DND-41 (cell line): Measurements from ENCODE around the gene SPATC1L.

Experiments
- ATAC-seq: fragments of 200-7000 bp; cut with Tn5 transposase; 3 replicates; pipeline ENCODE4 v1.9.1; 2021; ENCODE audit warnings: low read depth; ENCODE audit not compliant: insufficient read depth
- DNase-seq: peaks from one replicate; pipeline ENCODE4 v3.0.0-alpha.2; 2020
- H2AFZ ChIP-seq: 2 replicates; pipeline ENCODE4 v1.6.0; 2012; ENCODE audit warnings: low read depth, low read length
- H3K27ac ChIP-seq: 2 replicates; pipeline ENCODE4 v1.5.1; 2012; ENCODE audit warnings: low read length, inconsistent platforms
- H3K27me3 ChIP-seq: fragments of 200-600 bp; sonication (generic); 2 replicates; pipeline ENCODE4 v1.6.0; 2012; ENCODE audit warnings: low read length, mild to moderate bottlenecking, inconsistent platforms; ENCODE audit not compliant: insufficient read depth, poor library complexity
- H3K36me3 ChIP-seq: 2 replicates; pipeline ENCODE4 v1.5.1; 2012; ENCODE audit warnings: low read length, inconsistent platforms; ENCODE audit not compliant: insufficient read depth
- H3K4me1 ChIP-seq: 2 replicates; pipeline ENCODE4 v1.5.1; 2012; ENCODE audit warnings: mild to moderate bottlenecking, low read length; ENCODE audit not compliant: insufficient read depth
- H3K4me2 ChIP-seq: 2 replicates; pipeline ENCODE4 v1.6.0; 2012; ENCODE audit warnings: mild to moderate bottlenecking, moderate library complexity, low read length, inconsistent platforms; ENCODE audit not compliant: insufficient read depth
- H3K4me3 ChIP-seq, 2 experiments: fragments of 200-600 bp in 1 of 2; shearing (Covaris generic) in 1 of 2; 2 replicates each; pipeline ENCODE4 v1.5.1; 2012 to 2016; ENCODE audit warnings: inconsistent platforms in 2 of 2, low read length in 2 of 2, mild to moderate bottlenecking in 2 of 2, low read depth in 1 of 2, moderate library complexity in 1 of 2
- H3K79me2 ChIP-seq: 2 replicates; pipeline ENCODE4 v1.6.0; 2012; ENCODE audit warnings: low read length, inconsistent platforms; ENCODE audit not compliant: insufficient read depth
- H3K9ac ChIP-seq: 2 replicates; pipeline ENCODE4 v1.6.0; 2012; ENCODE audit warnings: low read depth, mild to moderate bottlenecking, inconsistent platforms, low read length, moderate library complexity
- H3K9me3 ChIP-seq: 2 replicates; pipeline ENCODE4 v1.5.1; 2012; ENCODE audit warnings: low read length, moderate library complexity, mild to moderate bottlenecking, inconsistent platforms; ENCODE audit not compliant: insufficient read depth, severe bottlenecking
- H4K20me1 ChIP-seq: 2 replicates; pipeline ENCODE4 v1.6.0; 2012; ENCODE audit warnings: low read length; ENCODE audit not compliant: insufficient read depth
- EZH2 ChIP-seq: IDR thresholded peaks from 3 replicates; pipeline ENCODE4 v1.6.1; 2012; ENCODE audit warnings: borderline replicate concordance, low read depth, mild to moderate bottlenecking, moderate library complexity, low read length, inconsistent platforms; ENCODE audit not compliant: severe bottlenecking
- TF ChIP-seq, protein P1 (sequence below): IDR thresholded peaks from 2 replicates; pipeline ENCODE4 v1.5.1; 2012; ENCODE audit warnings: borderline replicate concordance, low read length, moderate library complexity, mild to moderate bottlenecking; ENCODE audit not compliant: poor library complexity, severe bottlenecking; ENCODE audit errors: extremely low read depth

The SPATC1L gene

DNA sequence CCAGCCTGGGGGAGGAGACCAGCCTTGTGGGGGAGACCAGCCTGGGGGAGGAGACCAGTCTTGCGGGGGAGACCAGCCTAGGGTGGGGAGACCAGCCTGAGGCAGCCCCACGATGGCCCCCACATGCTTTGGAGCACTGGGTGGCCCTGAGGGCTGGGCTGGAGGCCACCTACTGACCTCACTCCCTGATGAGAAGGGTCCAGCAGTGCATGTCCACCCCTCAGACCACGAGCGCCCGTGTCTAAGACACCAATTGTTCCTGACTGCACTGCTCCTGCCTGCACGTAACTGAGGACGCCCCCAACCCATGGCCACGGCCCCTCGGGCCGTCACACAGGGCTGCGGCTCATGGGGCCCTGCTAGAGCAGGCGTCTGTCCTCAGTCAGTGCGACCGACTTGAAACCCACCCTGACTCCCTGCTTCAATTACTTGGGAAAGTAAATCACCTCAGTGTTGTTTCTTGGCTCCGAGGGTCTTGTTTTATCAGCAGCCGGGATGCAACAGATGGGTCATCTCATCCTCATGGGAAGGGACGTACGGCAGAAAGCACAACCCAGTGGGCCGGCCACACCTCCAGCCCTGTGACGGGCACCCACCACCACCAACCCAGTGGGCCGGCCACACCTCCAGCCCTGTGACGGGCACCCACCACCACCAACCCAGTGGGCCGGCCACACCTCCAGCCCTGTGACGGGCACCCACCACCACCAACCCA is at the start of gene SPATC1L:
Gene SPATC1L, minus strand, starts transcription at position 550 of the 715 bp plus-strand sequence. CDS start 1,643 bp downstream, outside the sequence.
- Histone ChIP-seq H3K27ac (no peak within 1 kb of the TSS), H3K79me2 (no peaks in the 10 kb centered on the region), H3K9ac (no peak within 1 kb of the TSS), H3K27me3 (no peaks in the 10 kb centered on the region), H3K36me3 (peaks cover 8% of the 10 kb centered on the region; the same call in 1 of the 2 replicates), H2AFZ (0 out of 2 replicates have a peak within 1 kb of the TSS, but pooled peaks have one; percentile 1), H3K4me1 (peaks cover 8% of the 10 kb centered on the region), H3K4me3 (peak within 1 kb of the TSS in 1 of 2 experiments; percentile 26; a peak in 1 of 4 replicates), H4K20me1 (no peaks in the 10 kb centered on the region), H3K9me3 (no peaks in the 10 kb centered on the region), H3K4me2 (peak within 1 kb of the TSS; percentile 43)
- no peak for ATAC-seq
- DNase-seq, result no peak
- TF ChIP-seq, protein P1, sequence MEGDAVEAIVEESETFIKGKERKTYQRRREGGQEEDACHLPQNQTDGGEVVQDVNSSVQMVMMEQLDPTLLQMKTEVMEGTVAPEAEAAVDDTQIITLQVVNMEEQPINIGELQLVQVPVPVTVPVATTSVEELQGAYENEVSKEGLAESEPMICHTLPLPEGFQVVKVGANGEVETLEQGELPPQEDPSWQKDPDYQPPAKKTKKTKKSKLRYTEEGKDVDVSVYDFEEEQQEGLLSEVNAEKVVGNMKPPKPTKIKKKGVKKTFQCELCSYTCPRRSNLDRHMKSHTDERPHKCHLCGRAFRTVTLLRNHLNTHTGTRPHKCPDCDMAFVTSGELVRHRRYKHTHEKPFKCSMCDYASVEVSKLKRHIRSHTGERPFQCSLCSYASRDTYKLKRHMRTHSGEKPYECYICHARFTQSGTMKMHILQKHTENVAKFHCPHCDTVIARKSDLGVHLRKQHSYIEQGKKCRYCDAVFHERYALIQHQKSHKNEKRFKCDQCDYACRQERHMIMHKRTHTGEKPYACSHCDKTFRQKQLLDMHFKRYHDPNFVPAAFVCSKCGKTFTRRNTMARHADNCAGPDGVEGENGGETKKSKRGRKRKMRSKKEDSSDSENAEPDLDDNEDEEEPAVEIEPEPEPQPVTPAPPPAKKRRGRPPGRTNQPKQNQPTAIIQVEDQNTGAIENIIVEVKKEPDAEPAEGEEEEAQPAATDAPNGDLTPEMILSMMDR, result no peak
- no peak for TF ChIP-seq EZH2

DNA sequence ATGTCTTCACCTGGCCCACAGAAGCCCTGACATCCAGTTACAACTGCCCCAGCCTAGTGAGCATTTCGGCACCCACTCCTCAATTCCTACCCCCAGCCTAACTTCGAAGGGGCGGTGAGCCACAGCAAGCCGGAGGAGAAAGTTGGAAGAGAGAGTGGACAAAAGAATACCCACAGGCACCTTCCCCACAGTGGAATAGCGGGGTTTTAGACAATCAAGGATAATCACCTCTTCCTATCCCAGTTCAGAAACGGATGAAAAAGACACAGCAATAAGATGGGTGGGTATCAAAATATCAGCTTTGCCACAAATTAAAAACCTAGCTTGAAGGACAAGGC is 45.6 kb upstream of the SPATC1L start:
- H3K9me3 ChIP-seq, result no peaks in the 10 kb centered on the region
- peak overlapping the region; percentile 91 for H2AFZ ChIP-seq
- peaks cover 50% of the 10 kb centered on the region for H3K4me1 ChIP-seq
- peaks cover 44% of the 10 kb centered on the region for H3K36me3 ChIP-seq
- ATAC-seq (no peak), DNase-seq (no peak)
- H3K27me3 ChIP-seq, result no peaks in the 10 kb centered on the region
- peak overlapping the region; percentile 59 to 90 for H3K4me3 ChIP-seq
- peaks cover 18% of the 10 kb centered on the region; the same call in 1 of the 2 replicates for H4K20me1 ChIP-seq
- TF ChIP-seq, protein P1, result no peak
- TF ChIP-seq EZH2, result no peak
- H3K79me2 ChIP-seq, result peaks cover 62% of the 10 kb centered on the region
- peak overlapping the region; percentile 80 for H3K27ac ChIP-seq
- peak overlapping the region; percentile 93 for H3K4me2 ChIP-seq
- H3K9ac ChIP-seq, result peak overlapping the region; percentile 84

DNA sequence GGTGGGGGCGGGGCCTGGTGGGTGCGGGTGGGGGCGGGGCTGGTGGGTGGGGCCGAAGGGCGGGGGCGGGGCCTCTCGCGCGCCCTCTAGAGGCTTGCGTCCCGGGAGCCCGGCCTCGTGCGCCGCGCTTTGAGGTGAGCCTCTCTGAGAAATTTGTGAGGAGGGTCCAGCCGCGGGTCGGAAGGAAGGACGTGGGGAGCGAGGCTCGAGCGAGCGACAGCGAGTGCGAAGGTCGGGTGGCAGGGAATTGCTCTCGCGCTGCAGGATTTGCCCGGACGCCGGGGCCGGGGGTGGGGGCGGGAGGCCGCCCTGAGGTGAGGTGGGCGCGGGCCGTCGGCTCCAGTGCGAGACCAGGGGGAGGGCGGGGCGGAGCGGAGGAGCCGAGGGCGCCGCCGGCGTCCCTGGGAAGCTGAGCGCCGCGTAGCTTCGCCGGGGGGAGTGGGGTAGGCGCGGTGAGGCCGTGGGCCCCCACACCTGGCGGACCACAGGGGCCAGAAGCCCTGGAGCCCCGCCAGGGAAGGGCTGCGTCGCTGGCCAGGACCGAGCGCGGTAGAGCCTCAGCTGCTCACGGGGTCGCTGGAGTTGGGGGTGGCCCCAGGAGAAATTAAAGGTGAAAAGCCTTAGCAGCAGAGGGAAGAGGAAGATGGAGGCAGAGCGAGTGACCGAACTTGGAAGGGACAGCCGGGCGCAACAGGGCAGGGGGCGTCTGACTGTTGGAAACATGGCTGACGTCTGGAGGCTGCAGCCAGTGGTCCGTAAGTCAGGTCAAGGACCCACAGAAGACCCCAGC is 45.1 kb upstream of the SPATC1L start:
- H3K4me2 ChIP-seq, result peak overlapping the region; percentile 93
- H3K4me1 ChIP-seq, result peaks cover 50% of the 10 kb centered on the region
- H3K4me3 ChIP-seq, result peak overlapping the region; percentile 59 to 90
- no peaks in the 10 kb centered on the region for H3K27me3 ChIP-seq
- H3K9me3 ChIP-seq, result no peaks in the 10 kb centered on the region
- peak; percentile 54 for ATAC-seq
- H2AFZ ChIP-seq, result peak overlapping the region; percentile 91
- H4K20me1 ChIP-seq, result peaks cover 21% of the 10 kb centered on the region; the same call in 1 of the 2 replicates
- peak overlapping the region; percentile 84 for H3K9ac ChIP-seq
- DNase-seq, result peak; percentile 70
- peaks cover 42% of the 10 kb centered on the region for H3K36me3 ChIP-seq
- TF ChIP-seq, protein P1, result peak; percentile 72
- no peak for TF ChIP-seq EZH2
- peak overlapping the region; percentile 80 for H3K27ac ChIP-seq
- H3K79me2 ChIP-seq, result peaks cover 68% of the 10 kb centered on the region
